Hepatic stellate cell (primary cell): ENCODE measurements around the gene R3HDML.
A peak's percentile ranks its signal among the peaks of the same experiment; 100 is the strongest.

Source experiments
- DNase-seq: peaks from one replicate; pipeline ENCODE4 v3.0.0; 2011; ENCODE audit warnings: low spot score

Gene R3HDML

DNA sequence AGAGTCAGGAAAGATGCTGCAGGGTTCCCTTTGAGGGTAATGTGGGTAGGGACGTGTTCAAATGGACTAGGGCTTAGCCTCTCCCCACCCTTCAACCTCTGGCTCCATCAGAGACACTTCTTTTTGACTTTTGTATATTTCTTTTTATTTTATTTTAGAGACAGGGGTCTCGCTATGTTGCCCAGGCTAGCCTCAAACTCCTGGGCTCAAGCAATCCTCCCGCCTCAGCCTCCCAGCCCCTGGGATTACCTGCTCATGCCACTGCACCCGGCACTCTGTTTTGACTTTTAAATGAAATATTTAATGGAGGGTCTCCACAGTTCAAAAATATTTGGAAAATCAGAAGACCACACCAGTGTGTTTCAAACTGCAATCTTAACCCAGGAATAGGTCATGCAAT lies 27.2 kb downstream of the R3HDML start:
- DNase-seq = no peak

DNA sequence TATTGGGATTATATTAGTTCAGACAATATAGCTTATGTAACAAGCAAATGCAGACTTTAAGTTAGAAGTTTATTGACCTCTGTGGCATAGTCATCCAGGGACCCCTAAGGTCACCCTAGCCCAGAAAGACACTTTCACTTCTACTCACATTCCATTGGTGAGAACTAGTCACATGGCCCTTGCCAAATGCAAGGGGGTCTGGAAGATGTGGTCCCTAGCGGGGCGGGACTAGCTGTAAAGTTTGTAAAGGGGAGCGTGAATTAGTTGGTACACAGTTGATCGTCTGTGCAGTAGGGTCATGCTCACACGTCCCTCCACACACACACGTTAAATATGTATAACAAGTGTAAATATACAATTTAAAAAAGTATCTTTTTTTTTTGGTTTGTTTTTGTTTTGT lies 27.9 kb downstream of the R3HDML start:
- DNase-seq = no peak

DNA sequence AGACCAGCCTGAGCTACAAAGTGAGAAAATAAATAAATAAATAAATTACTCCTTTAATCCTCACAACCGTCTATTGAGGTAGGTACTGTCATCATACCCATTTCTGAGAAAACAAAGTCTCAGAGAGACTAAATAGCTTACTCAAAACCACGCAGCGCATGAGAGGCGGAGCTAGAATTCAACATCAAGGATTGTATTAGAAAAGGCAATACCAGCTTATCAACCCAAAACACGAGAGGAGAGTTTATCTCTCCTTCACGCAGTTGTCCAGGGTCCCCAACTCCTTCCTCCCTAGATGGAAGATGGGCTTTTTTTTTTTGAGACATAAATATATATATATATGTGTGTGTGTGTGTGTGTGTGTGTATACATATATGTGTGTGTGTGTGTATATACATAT lies 30.9 kb downstream of the R3HDML start:
- DNase-seq = no peak

DNA sequence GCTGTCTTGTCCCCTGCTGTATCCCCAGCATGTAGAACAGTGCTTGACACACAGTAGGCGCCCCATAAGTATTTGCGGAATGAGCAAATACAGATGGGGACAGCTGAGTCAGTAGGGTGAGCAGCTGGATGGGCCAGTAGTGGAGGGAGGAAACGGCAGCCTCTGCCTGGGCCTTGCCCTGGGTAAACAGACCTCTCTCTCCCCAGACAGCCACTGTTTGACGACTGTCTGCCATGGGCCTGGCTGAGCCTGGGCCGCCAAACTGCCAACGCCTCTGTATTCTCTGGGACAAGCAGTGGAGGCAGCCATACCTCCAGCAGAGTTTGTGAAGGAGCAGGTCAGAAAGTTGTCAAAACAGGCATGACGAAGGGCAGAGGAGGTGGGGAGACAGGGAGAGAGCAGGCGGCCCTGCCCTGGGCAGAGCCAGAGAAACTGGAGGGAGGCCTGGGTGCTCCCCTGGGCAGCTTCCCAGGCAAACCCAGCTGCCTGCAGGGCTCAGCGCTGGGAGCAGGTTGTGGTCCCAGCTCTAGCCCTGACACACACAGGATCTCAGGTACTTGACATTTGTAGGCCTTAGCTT lies 33.9 kb downstream of the R3HDML start:
- DNase-seq = no peak

DNA sequence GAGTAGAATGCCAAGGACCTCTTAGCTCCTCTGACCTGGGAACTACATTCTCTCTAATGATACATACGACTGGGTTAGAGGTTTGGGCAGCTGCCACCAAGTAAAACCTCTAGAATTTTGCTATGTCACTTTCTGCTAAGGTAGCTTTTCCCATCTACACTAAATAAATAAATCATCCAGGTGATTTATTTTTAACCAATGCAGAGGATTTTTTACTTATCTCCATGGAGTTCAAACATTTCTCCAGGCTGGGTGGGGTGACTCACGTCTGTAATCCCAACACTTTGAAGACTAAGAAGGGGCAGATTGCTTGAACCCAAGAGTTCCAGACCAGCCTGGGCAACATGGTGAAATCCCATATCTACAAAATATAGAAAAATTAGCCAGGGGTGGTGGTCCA lies 45.8 kb downstream of the R3HDML start:
- DNase-seq = no peak

DNA sequence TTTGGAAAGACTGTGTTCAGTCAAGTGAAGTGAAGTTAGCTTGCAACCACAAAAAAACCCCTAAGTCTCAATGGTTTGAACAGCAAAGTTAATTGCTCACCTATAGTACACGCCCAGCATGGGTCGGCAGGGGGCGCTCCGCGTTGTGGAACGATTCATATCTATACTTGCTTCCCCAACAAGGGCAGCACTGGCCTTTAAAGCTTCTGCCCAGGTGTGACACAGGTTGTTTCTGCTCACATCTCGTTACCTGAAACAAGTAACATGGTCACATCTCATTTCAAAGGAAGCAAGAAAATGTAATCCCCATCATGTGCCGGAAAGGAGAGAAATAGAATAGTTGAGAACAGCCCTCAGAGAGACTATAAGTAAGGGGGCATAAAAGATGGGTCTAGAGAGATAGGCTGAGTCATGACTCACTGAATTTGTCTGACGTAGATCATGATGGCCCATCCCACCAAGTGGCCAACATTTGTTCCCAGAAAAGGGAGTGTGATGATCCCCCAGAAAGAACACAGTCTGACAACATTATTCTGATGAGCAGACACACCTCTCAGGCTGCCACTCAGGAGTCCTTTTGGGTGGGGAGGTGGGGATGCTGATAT lies 47.7 kb downstream of the R3HDML start:
- peak; percentile 50 for DNase-seq

DNA sequence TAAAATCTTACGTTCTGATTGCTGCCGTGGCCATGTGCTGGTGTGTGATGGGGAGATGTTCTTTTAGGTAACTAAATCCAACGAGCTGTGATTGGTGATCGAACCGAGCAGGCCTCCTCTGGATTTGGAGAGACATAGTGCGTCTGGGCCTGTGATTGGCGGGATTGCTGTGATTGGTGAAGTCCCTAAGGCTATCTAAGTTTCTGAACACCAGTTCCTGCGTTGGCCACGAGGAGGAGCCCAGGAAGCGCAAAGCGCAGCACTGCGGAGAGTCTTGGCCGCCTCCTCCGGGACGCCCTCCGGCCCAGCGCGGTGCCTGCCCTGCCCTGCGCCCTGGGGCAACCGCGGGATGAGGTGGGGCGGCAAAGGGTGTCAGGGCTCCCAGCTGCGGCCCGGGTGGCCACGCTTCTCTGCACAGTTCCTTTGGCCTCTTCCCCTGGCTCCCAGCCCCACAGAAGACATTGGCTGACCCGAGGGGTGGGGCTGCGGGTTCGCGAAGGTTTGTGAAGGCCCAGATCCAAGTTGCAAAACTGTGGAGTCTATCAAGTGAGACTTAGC lies 51.7 kb downstream of the R3HDML start:
- DNase-seq = peak; percentile 80

DNA sequence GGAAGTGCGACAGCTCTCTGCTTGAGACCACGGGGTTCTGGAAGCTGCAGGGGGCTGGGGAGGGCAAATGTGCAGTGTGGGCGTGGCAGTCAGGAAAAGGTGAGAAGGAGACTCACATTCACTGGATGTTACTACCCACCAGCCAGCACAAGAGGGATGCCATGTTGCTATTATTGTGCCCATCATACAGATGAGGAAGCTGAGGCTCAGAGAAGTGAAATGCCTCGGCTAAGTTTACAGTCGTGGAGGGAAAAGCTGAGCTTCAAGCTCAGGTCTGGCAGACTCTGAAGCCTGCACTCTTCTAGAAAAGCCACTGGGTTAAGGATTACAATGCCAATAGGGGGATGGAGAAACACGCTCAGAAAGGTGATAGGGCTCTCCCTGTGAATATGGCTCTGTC lies 53.0 kb downstream of the R3HDML start:
- DNase-seq = no peak

DNA sequence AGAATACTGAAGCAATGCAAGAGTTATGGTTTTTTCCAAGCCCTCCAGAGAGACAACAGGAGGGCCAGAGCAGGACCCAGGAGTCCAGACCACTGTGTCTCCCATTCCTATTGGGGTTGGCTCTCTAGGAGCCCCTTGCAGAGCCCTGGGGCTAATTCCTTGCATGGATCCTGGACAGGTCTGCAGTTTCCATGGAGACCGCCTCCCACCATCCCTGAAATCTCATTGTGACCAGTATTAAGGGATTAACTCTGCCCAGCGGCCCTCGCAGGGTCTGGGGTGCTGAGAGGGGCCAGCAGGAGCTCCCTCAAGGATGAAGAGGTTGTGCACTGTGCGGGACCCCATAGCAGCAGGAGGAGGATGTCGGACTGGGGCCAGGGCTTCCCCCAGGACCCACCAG lies 53.4 kb downstream of the R3HDML start:
- no peak for DNase-seq

DNA sequence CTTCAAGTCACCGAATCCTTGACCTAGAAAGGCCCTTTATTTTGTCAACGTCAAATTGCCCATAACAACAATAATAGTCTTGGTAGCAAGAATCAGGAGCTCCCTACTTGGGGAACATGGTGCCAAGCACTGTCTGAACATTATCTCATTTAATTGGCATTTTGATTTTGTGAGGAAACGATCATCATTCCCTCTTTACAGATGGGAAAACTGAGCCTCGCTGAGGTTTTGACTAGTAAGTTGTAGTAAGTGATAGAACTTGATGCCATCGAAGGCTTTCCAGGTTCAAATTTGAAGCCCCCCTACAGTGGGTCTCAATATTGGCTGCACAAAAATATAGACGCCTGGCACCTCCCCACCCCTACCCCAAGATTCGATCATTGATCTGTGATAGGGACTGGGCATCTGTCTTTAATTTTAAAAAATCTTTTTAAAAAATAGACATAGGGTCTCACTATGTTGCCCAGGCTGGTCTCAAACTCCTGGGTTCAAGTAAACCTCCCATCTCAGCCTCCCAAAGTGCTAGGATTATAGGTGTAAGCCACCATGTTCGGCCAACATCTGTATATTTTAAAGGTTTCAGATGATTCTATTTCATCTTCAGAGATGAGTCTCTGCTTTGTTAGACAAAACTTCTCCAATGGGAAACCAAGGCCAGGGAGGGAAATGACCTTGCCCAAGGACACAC lies 55.4 kb downstream of the R3HDML start:
- no peak for DNase-seq

DNA sequence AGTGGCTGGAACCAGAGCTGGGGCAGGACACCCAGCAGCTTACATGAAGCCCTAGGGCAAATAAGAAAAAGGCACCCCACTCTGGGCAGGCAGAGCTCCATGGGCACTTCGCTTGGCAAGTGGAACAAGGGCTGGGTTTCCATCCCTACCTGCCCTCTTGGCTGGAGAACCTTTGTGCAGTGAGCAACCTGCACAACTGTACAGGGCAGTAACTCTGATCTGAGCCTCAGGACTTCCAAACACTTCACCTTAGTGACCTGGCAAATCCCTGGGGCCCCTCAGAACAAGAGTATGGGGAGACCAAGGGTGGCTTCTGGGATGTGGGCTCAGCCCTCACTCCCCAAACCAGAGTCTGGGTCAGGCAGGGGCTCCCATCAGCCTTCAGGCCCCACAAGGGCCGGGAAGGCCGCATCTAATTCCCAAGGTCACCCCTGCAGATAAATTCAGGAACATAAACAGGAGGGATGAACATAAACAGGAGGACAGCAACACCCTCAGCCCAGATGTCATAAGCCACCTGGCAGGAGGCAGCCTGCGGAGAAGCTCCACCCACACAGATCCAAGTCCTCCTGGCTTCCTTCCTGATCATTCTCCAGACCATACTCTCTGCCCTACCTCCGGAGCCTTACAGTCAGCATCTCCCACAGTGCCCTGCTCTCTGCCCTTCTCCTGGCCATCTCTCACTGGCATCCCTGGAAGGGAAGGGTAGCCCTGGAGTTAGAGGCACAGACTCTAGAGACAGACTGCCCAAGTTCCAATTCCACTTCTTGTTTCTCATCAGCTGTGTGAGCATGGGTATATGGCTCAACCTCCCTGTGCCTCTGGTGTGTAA lies 56.1 kb downstream of the R3HDML start:
- no peak for DNase-seq

DNA sequence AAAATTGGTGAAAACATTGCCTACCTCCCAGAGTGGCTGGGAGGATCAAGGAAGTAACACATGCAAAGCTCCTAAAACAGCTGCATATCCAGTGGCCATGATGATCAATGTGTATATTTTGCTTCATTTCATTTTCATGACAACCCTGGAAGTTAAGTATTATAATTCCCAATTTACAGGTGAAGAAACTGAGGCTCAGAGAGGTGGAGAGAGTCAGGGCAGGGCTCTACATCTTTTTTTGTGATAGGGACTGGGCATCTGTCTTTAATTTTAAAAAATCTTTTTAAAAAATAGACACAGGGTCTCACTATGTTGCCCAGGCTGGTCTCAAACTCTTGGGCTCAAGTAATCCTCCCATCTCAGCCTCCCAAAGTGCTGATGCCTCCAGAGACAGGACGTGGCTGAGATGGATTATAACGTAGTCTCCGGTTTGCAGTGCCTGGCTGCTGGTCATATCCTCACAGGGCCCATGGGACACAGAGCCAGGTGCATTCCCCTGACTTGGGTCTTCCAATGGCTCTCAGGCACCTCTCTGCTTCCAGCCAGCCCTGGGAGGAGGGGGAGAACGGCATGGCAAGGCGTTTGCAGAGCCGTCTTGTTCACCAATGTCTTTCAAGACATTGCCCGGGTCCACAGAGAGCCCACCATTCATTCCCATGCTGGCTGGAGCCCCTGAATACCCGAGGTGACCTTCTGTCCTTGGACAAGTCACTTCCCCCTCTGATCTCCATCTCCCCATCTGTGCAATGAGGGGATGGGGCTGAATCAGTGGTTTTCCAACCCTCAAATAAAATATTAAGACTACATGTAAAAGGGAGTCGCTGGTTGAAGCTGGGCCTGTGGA lies 57.0 kb downstream of the R3HDML start:
- DNase-seq = no peak

DNA sequence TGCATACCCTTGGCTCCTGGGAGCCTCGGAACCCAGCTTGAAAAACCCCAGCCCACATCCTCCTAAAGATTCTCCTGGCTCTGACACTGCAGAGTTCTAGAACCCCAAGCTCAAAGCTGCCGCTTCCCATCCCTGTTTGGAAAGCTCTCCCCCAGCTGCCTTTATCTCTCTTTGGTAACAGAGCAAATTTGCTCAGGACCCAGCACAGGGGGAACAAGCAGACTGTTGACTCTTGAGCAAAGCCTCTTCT lies 57.5 kb downstream of the R3HDML start:
- DNase-seq = no peak

DNA sequence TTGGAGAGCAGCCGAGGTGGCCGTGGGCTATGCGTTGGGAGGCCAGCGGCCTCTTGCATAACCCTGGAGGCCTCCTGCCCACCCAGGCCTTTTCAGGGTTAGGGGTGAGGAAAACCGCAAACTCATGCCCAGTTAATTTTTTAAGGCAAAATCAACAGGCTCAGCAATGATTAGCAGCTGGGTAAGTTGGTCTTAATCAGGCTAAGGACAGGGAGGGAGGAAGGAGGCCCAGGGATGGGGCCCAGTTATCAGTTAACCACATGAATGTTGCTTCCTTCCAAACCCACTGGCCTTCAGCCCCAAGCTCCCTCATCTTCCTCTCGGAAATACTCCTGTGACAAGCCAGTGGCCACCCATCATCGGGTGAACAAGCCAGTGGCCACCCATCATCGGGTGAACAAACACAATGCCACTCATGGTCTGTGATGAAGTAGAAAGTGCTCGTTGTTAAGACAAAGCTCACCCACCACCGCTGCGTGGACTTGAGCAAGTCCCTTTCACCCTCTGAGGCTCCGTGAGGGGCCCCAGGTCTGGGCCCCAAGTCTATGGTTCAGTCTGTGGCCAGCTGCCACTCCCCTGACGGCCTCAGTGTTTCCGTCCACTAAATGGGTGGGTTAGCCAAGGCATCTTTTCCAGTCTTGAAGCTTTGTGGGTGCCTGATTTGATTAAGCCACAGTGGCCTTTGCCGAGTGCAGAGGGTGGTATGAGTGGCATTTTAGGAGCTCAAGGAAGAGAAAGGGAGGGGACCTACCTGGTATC lies 58.0 kb downstream of the R3HDML start:
- DNase-seq = no peak

DNA sequence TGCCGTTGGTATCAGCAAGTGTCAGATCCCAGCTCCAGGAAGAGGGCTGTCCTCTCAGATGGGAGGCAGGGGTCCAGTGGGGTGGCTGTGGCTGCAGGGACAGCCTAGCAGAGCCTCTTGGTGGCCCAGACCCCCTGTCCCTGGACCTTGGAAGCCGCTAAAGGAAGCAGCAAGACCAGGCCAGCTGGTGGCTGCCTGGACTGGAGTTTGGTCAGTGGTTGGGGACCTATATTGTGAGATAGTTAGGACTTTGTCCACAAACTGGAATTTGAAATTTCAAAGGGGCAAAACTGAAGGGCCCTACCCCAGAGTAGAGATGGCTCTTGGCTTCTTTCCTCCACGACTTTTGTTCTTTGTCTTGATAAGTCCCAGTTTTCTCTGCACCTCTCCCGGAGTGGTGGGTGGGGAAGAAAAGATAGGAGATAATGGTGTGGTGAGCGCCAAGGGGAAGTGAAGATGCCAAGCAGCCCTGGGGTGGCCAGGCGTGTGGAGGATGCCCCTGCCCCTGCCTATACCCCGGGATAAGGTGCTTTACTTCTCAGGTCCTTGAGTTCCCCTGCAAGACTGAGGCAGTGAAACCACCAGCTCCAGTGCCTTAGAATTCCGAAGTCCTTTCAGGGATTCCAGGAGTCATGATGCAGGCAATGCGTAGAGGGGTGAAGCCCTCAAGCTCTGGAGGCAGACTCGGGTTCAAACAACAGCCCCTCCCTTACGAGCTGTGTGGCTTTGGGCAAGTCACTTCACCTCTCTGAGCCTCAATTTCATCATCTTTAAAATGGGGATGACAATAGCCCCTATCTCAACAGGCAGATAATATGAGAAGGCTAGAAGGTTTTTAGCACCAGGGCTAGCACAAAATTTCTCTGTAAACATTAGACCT lies 58.9 kb downstream of the R3HDML start:
- DNase-seq = no peak

DNA sequence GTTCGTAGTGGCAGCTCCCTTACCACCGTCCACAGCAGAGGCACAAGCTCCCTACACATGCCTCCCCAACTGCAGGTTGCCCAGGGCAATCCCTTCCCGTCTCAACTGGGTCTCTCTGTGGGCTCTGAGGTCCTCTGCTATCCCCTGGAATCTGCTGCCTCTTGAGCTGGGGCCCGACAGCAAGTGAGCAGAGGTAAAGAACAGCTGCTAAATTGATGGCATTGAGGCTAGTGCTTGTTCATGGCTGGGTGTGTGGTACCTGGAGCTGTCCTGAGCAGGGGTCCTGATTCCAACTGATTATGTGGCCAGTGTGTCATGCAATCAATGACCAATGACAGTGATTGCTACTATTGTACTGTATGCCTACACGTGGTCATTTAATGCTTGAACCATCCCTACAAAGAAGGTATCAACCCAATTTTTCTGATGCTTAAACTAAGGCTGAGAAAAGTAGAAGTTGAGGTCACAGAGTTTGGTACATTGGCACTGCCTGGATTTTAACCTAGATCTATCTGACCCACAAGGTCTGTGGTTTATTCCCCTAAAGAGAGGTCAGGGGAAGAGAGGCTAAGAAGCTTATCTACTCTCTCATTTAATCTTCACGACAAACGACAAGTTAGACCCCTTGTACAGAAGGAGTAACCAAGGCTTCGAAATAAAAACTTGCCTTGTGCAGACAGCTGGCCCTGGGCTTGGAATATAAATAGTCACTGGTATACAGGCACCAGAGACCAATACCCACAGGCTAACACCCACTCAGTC lies 59.7 kb downstream of the R3HDML start:
- no peak for DNase-seq

DNA sequence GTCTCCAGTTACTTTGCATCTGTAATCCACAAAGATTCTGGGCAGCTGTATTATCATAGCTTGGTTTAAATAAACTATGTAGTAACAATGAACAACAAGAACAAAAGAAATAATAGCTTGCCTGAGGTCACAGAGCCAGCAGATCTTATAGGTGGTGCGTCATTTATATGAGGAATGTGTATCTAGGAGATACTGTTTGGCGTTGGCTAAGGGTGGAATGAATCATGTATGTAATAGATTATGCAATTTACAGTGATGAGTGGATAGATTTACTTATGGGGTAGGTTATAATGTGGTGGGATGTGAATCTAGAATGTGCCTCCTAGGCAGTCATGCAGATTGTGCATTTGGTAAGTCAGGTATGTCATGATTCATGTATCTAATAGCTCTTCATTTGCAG lies 61.5 kb downstream of the R3HDML start:
- DNase-seq = peak; percentile 37

DNA sequence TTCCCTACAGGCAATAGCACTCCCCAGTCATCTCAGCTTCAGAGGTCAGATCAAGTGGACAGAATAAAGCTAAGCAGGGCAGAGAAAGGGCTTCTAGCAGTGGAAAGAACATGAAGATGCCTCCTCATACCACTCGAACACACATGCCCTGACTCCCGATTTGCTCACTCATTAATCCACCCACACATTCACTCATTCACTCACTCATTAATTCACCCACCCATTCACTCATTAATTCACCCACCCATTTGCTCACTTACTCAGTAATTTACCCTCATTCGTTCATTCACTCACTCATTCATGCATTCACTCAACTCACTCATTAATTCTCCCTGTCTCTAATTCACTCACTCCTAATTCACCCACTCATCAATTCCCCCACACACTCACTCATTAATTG lies 62.6 kb downstream of the R3HDML start:
- no peak for DNase-seq

DNA sequence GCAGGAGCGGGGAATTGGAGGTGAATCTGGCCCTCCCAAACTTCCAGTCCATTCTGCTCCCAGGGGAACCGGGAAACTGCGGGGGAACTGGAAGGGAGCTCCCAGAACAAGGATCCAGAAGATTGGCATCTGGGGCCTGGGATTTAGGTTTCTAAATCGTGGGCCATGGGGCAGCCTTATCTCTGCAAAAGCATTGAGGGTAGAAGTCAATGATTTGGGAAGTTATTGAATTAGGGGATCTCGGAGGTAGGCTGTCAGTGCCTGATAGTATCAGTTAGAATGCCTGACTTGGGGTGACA lies 63.8 kb downstream of the R3HDML start:
- no peak for DNase-seq
